GM12878 (cell line): ENCODE results near the gene CLPTM1L. TPM values are rescaled to one million over a fixed set of nuclear protein-coding genes. Genes with fewer than 3 reads are reported as not detected.

Experiments used
- ATAC-seq: fragments of 200-7000 bp; cut with Tn5 transposase; 3 replicates; pipeline ENCODE4 v1.9.1; 2020; ENCODE audit warnings: mild to moderate bottlenecking, moderate library complexity
- BruUV-seq: library from RNA; stranded (reverse); fragments of 400-500 nt; replicated peaks from 2 replicates; lab custom pipeline; 2021; lab: Mats Ljungman, UMichigan
- CTCF ChIA-PET: fragments of 300-600 bp; sonication (Branson Sonifier 250); formaldehyde crosslinking; extraction: SDS; loops from one replicate; lab custom pipeline; 2021; ENCODE audit warnings: inconsistent platforms; lab: Yijun Ruan, JAX
- POLR2A ChIA-PET: fragments of 350-600 bp; formaldehyde crosslinking; extraction: SDS; loops from one replicate; lab custom pipeline; 2021; ENCODE audit warnings: inconsistent platforms; lab: Charles Lee
- RAD21 ChIA-PET: fragments of 300-600 bp; sonication (Branson Sonifier 250); formaldehyde crosslinking; loops from one replicate; lab custom pipeline; 2023; ENCODE audit warnings: antibody characterized with exemption; ENCODE audit not compliant: unreplicated experiment; lab: Charles Lee
- SMC1A ChIA-PET: fragments of 300-600 bp; sonication (Branson Sonifier 250); formaldehyde crosslinking; loops from one replicate; lab custom pipeline; 2023; ENCODE audit not compliant: unreplicated experiment, uncharacterized antibody; lab: Charles Lee
- DNase-seq: peaks from one replicate; pipeline ENCODE4 v3.0.0-alpha.2; 2011; ENCODE audit warnings: low read depth, low spot score
- FAIRE-seq: peaks from 3 replicates; lab custom pipeline; 2011; peaks lifted over from hg19 to GRCh38; lab: Jason Lieb, UNC
- H2AFZ ChIP-seq: 2 replicates; pipeline ENCODE4 v1.6.0; 2011; ENCODE audit warnings: low read depth, low read length, control low read depth; ENCODE audit not compliant: control insufficient read depth
- H3K27ac ChIP-seq: 2 replicates; pipeline ENCODE4 v1.5.1; 2011; ENCODE audit warnings: control low read depth; ENCODE audit not compliant: control insufficient read depth, insufficient read depth
- H3K27me3 ChIP-seq, 2 experiments: replicated peaks in 1 of 2; 2 replicates each; pipeline versions ENCODE4 v1.6.0 to v1.6.1; 2011; ENCODE audit warnings: low read length in 1 of 2; ENCODE audit not compliant: control insufficient read depth in 2 of 2, insufficient read depth in 2 of 2
- H3K36me3 ChIP-seq, 2 experiments: 2 replicates each; pipeline ENCODE4 v1.5.1; 2011; ENCODE audit warnings: low read length in 1 of 2; ENCODE audit not compliant: control insufficient read depth in 2 of 2, insufficient read depth in 2 of 2
- H3K4me1 ChIP-seq: 2 replicates; pipeline ENCODE4 v1.6.1; 2011; ENCODE audit warnings: mild to moderate bottlenecking, low read length, moderate library complexity, mixed read lengths; ENCODE audit not compliant: control insufficient read depth, insufficient read depth
- H3K4me2 ChIP-seq: 2 replicates; pipeline ENCODE4 v1.6.0; 2011; ENCODE audit warnings: control low read depth; ENCODE audit not compliant: control insufficient read depth, insufficient read depth
- H3K4me3 ChIP-seq: fragments of 200-600 bp; sonication (generic); 2 replicates; pipeline ENCODE4 v1.5.1; 2016
- H3K79me2 ChIP-seq: 2 replicates; pipeline ENCODE4 v1.6.0; 2011; ENCODE audit warnings: low read length; ENCODE audit not compliant: control insufficient read depth, insufficient read depth
- H3K9ac ChIP-seq: 2 replicates; pipeline ENCODE4 v1.8.0; 2011; ENCODE audit warnings: low read length, control low read depth, mixed read lengths; ENCODE audit not compliant: control insufficient read depth, insufficient read depth
- H3K9me3 ChIP-seq: replicated peaks from 3 replicates; pipeline ENCODE4 v1.5.1; 2011; ENCODE audit warnings: mild to moderate bottlenecking, low read length; ENCODE audit not compliant: control insufficient read depth, insufficient read depth
- H4K20me1 ChIP-seq: 2 replicates; pipeline ENCODE4 v1.6.0; 2011; ENCODE audit not compliant: control insufficient read depth, insufficient read depth
- ATF7 ChIP-seq: fragments of 450-650 bp; IDR thresholded peaks from 2 replicates; pipeline ENCODE4 v1.6.1; 2016; ENCODE audit warnings: low read depth, mild to moderate bottlenecking
- BACH1 ChIP-seq: fragments of 450-650 bp; IDR thresholded peaks from 2 replicates; pipeline ENCODE4 v1.6.1; 2017; ENCODE audit warnings: mild to moderate bottlenecking, borderline replicate concordance
- CEBPB ChIP-seq, 2 experiments: fragments of 150-350 bp in 1 of 2; IDR thresholded peaks; 2 replicates each; pipeline ENCODE4 v1.6.1; 2012 to 2014; ENCODE audit warnings: low read depth in 2 of 2, low read length in 2 of 2, borderline replicate concordance in 1 of 2, inconsistent platforms in 1 of 2
- CREB1 ChIP-seq: IDR thresholded peaks from 2 replicates; pipeline ENCODE4 v1.6.1; 2012; ENCODE audit warnings: low read depth, mild to moderate bottlenecking, inconsistent platforms
- EGR1 ChIP-seq, 2 experiments: IDR thresholded peaks; 1 replicate in 1 of 2; 2 replicates in 1 of 2; pipeline ENCODE4 v1.6.1; 2011 to 2012; ENCODE audit warnings: low read depth in 2 of 2, low read length in 2 of 2, borderline replicate concordance in 1 of 2, mild to moderate bottlenecking in 1 of 2, moderate library complexity in 1 of 2
- ELK1 ChIP-seq: IDR thresholded peaks from 2 replicates; pipeline ENCODE4 v1.6.1; 2012; ENCODE audit warnings: low read depth, low read length, improper control_type of control experiment
- ESRRA ChIP-seq: IDR thresholded peaks from 2 replicates; pipeline ENCODE4 v1.6.1; 2012; ENCODE audit warnings: mild to moderate bottlenecking, low read length, improper control_type of control experiment
- ETV6 ChIP-seq, 2 experiments: fragments of 450-650 bp in 1 of 2; IDR thresholded peaks in 1 of 2; conservative IDR thresholded peaks in 1 of 2; 2 replicates each; pipeline ENCODE4 v1.6.1; 2014; ENCODE audit warnings: antibody characterized with exemption in 1 of 2, borderline replicate concordance in 1 of 2, low read depth in 1 of 2, mild to moderate bottlenecking in 1 of 2, moderate library complexity in 1 of 2
- IRF3 ChIP-seq: fragments of 450-650 bp; IDR thresholded peaks from 2 replicates; pipeline ENCODE4 v1.6.1; 2014; ENCODE audit warnings: mild to moderate bottlenecking
- MEF2B ChIP-seq: fragments of 450-650 bp; IDR thresholded peaks from 2 replicates; pipeline ENCODE4 v1.6.1; 2018; ENCODE audit warnings: mild to moderate bottlenecking, moderate library complexity; ENCODE audit not compliant: partially characterized antibody, poor library complexity, severe bottlenecking
- RELB ChIP-seq: fragments of 450-650 bp; IDR thresholded peaks from 2 replicates; pipeline ENCODE4 v1.6.1; 2017; ENCODE audit warnings: low read depth, mild to moderate bottlenecking, moderate library complexity
- RUNX3 ChIP-seq: IDR thresholded peaks from 2 replicates; pipeline ENCODE4 v1.6.1; 2012; ENCODE audit warnings: low read length, inconsistent platforms
- SMAD1 ChIP-seq: fragments of 450-650 bp; IDR thresholded peaks from 2 replicates; pipeline ENCODE4 v1.6.1; 2018; ENCODE audit warnings: mild to moderate bottlenecking, low read depth; ENCODE audit not compliant: partially characterized antibody
- SMARCA5 ChIP-seq: fragments of 450-650 bp; IDR thresholded peaks from 2 replicates; pipeline ENCODE4 v1.6.1; 2017; ENCODE audit warnings: mild to moderate bottlenecking
- SREBF1 ChIP-seq: IDR thresholded peaks from 2 replicates; pipeline ENCODE4 v1.6.1; 2012; ENCODE audit warnings: mild to moderate bottlenecking, low read length
- SUZ12 ChIP-seq: fragments of 200-600 bp; sonication (generic); IDR thresholded peaks from one replicate; pipeline ENCODE4 v1.6.1; 2018; ENCODE audit warnings: antibody characterized with exemption, mild to moderate bottlenecking; ENCODE audit not compliant: unreplicated experiment
- TCF12 ChIP-seq: IDR thresholded peaks from 2 replicates; pipeline ENCODE4 v1.6.1; 2011; ENCODE audit warnings: low read depth, mild to moderate bottlenecking, low read length
- TCF7 ChIP-seq: IDR thresholded peaks from 2 replicates; pipeline ENCODE4 v1.6.1; 2014; ENCODE audit warnings: antibody characterized with exemption, borderline replicate concordance
- WRNIP1 ChIP-seq: IDR thresholded peaks from 2 replicates; pipeline ENCODE4 v1.6.1; 2011; ENCODE audit warnings: low read depth, low read length, improper control_type of control experiment, borderline replicate concordance
- ZNF24 ChIP-seq: fragments of 450-650 bp; IDR thresholded peaks from 2 replicates; pipeline ENCODE4 v1.6.1; 2017; ENCODE audit warnings: antibody characterized with exemption, mild to moderate bottlenecking
- WGBS: methylation state at CpG from one replicate; pipeline ENCODE4 v1.1.6; 2016; ENCODE audit warnings: low lambda C conversion rate; ENCODE audit not compliant: insufficient replicate concordance, insufficient coverage; ENCODE audit errors: missing lambda C conversion rate; 5-methylcytosine and 5-hydroxymethylcytosine counted together
- in situ Hi-C: fragments of 300-500 bp; cut with MboI; formaldehyde crosslinking; loops from 9 replicates; pipeline ENCODE4 v1.14.3; 2018; ENCODE audit warnings: mixed read lengths
- intact Hi-C: fragments of 100-400 bp; cut with micrococcal nuclease; formaldehyde crosslinking; loops from one replicate; pipeline ENCODE4 v1.14.2; 2022; ENCODE audit not compliant: unreplicated experiment
- polyA plus RNA-seq, 11 experiments: library from polyadenylated mRNA; depleted of rRNA in 4 of 11; unstranded in 6 of 11; stranded (reverse) in 5 of 11; fragments of >200 nt; fragmentation: Nextera tagmentation in 4 of 11; fragmentation: Illumina TruSeq in 1 of 11; extraction: Ambion mirVana in 4 of 11; extraction: Trizol in 1 of 11; gene quantifications; 1 replicate in 1 of 11; 2 replicates in 10 of 11; pipeline versions ENCODE4 v1.2.1 to v1.2.3, GENCODE V29; 2011 to 2016; ENCODE audit warnings: inconsistent platforms in 2 of 11, missing spikeins in 2 of 11, low read depth in 1 of 11
- total RNA-seq, 4 experiments: library from RNA; depleted of rRNA in 3 of 4; stranded (reverse); fragments of >200 nt in 3 of 4; fragmentation: Illumina TruSeq in 1 of 4; extraction: Trizol in 1 of 4; gene quantifications; 2 replicates each; pipeline versions ENCODE4 v1.2.1 to v1.2.3, GENCODE V29; 2013 to 2021

CLPTM1L gene
- total and polyA plus RNA-seq, 10 of the 15 experiments (the other 5 are each of a cell fraction or from before 2014, with no cell fraction given), result 2.9 to 278 (median 135) TPM

GRCh38 chr5:1352231-1353219, 7.6 kb upstream of the CLPTM1L start (continued):
- TF ChIP-seq EGR1 (IDR thresholded peaks at IDR 0.05; ENCODE audit: borderline replicate concordance in 1 of 2, low read depth in 2 of 2, low read length in 2 of 2) (no peak), SUZ12 (no peak), SREBF1 (no peak), MEF2B (no peak), ETV6 (conservative IDR thresholded peaks at IDR 0.05 in 1 of 2, IDR thresholded peaks at IDR 0.05 in 1 of 2; ENCODE audit: borderline replicate concordance in 1 of 2, low read depth in 1 of 2) (no peak), CEBPB (IDR thresholded peaks at IDR 0.05; ENCODE audit: borderline replicate concordance in 1 of 2, low read depth in 2 of 2, low read length in 2 of 2) (no peak), SMARCA5 (no peak), ESRRA (no peak), CREB1 (no peak)

GRCh38 chr5:1351156-1351555, 6.3 kb upstream of the CLPTM1L start:
- ChIA-PET POLR2A (no interaction called here), CTCF (interaction anchor here (0.9 to 1.2 kb wide), 2 partner anchors 10 to 64 kb away, joined by 3 read pairs; no protein-coding TSS in a partner anchor), RAD21 (no interaction called here), SMC1A (no interaction called here)
- no peak overlapping the region for H3K27ac ChIP-seq
- no peaks in the 10 kb centered on the region for H3K36me3 ChIP-seq
- ATAC-seq (no peak), DNase-seq (no peak), FAIRE-seq (no peak)
- no peaks in the 10 kb centered on the region for H4K20me1 ChIP-seq
- no peak overlapping the region for H2AFZ ChIP-seq
- in situ Hi-C loops, result no loop called here
- H3K79me2 ChIP-seq, result no peaks in the 10 kb centered on the region
- no peak overlapping the region for H3K9ac ChIP-seq
- WGBS, result 79% methylated on average over 4 of the region's 4 CpGs
- intact Hi-C loops, result no loop called here
- H3K27me3 ChIP-seq, result peaks cover 0 to 2% of the 10 kb centered on the region in 2 experiments; a peak in 2 of 4 replicates
- BruUV-seq, result no TSS peak
- no peaks in the 10 kb centered on the region; the same call in 1 of the 2 replicates for H3K4me1 ChIP-seq
- no peak overlapping the region for H3K4me2 ChIP-seq
- H3K9me3 ChIP-seq, result no peaks in the 10 kb centered on the region
- H3K4me3 ChIP-seq, result no peak overlapping the region
- TF ChIP-seq BACH1 (no peak), WRNIP1 (no peak), RELB (no peak), SMAD1 (no peak), TCF7 (no peak), ATF7 (no peak), IRF3 (no peak), RUNX3 (no peak), ZNF24 (no peak), ELK1 (no peak), TCF12 (no peak)
